K562 (cell line): ENCODE measurements around the gene LRRC74B. TPM values are rescaled to one million over a fixed set of nuclear protein-coding genes. Genes with fewer than 3 reads are reported as not detected.

Experiments
- CHD4 ChIP-seq: fragments of 200-600 bp; sonication (generic); IDR thresholded peaks from 3 replicates; pipeline ENCODE4 v1.6.1; 2012; ENCODE audit warnings: low read depth, mild to moderate bottlenecking, mixed read lengths, low read length, inconsistent platforms; ENCODE audit not compliant: insufficient read depth, insufficient replicate concordance, poor library complexity, severe bottlenecking
- KLF6 ChIP-seq: fragments of 250-450 bp; sonication (Bioruptor Pico); IDR thresholded peaks from 2 replicates; pipeline ENCODE4 v1.4.0; 2020; ENCODE audit warnings: mild to moderate bottlenecking, moderate library complexity, borderline replicate concordance
- MAFG ChIP-seq: fragments of 450-650 bp; conservative IDR thresholded peaks from 2 replicates; pipeline ENCODE4 v1.6.1; 2016; ENCODE audit warnings: missing genetic modification characterization, missing compliant biosample characterization
- MTA1 ChIP-seq: fragments of 450-650 bp; IDR thresholded peaks from 2 replicates; pipeline ENCODE4 v1.6.1; 2017; ENCODE audit warnings: borderline replicate concordance
- MTF1 ChIP-seq: fragments of 250-450 bp; sonication (Bioruptor Pico); IDR thresholded peaks from 2 replicates; pipeline ENCODE4 v1.9.0; 2021; ENCODE audit warnings: moderate library complexity, mild to moderate bottlenecking, inconsistent platforms, borderline replicate concordance
- NEUROD1 ChIP-seq: fragments of 150-350 bp; IDR thresholded peaks from 2 replicates; pipeline ENCODE4 v1.6.1; 2014; ENCODE audit warnings: borderline replicate concordance, low read length, low read depth; ENCODE audit not compliant: partially characterized antibody
- PPARD ChIP-seq: fragments of 250-450 bp; sonication (Bioruptor Pico); IDR thresholded peaks from 2 replicates; pipeline ENCODE4 v1.8.0; 2022; ENCODE audit warnings: inconsistent platforms, mild to moderate bottlenecking, moderate library complexity
- SRSF9 ChIP-seq: fragments of 200-400 bp; formaldehyde crosslinking; IDR thresholded peaks from 2 replicates; pipeline ENCODE4 v1.6.1; 2017; ENCODE audit warnings: low read depth, low read length, borderline replicate concordance
- TEAD2 ChIP-seq: fragments of 450-650 bp; IDR thresholded peaks from 2 replicates; pipeline ENCODE4 v1.6.1; 2016; ENCODE audit warnings: missing genetic modification characterization, control low read depth, missing compliant biosample characterization
- ZNF143 ChIP-seq: sonication (generic); formaldehyde crosslinking; IDR thresholded peaks from 2 replicates; pipeline ENCODE4 v1.9.0; 2022; ENCODE audit warnings: mild to moderate bottlenecking, missing genetic modification reagents
- ZNF589 ChIP-seq: fragments of 200-800 bp; sonication (Bioruptor generic); IDR thresholded peaks from 2 replicates; pipeline ENCODE4 v1.6.1; 2016; ENCODE audit warnings: low read depth, missing genetic modification characterization, missing compliant biosample characterization
- ZNF75A ChIP-seq: fragments of 450-650 bp; formaldehyde crosslinking; IDR thresholded peaks from 2 replicates; pipeline ENCODE4 v1.4.0; 2020; ENCODE audit warnings: mild to moderate bottlenecking
- polyA plus RNA-seq, 8 experiments: library from polyadenylated mRNA; depleted of rRNA in 4 of 8; stranded (reverse) in 5 of 8; unstranded in 3 of 8; fragments of >200 nt; fragmentation: Nextera tagmentation in 2 of 8; fragmentation: Illumina TruSeq in 1 of 8; extraction: Ambion mirVana in 2 of 8; extraction: Trizol in 1 of 8; gene quantifications; 2 replicates each; pipeline versions ENCODE4 v1.2.1 to v1.2.3, GENCODE V29; 2011 to 2014; ENCODE audit warnings: inconsistent platforms in 1 of 8, missing spikeins in 1 of 8
- total RNA-seq, 7 experiments: library from RNA; depleted of rRNA in 6 of 7; stranded (reverse); fragments of >200 nt in 6 of 7; fragmentation: Illumina TruSeq in 2 of 7; extraction: Trizol in 2 of 7; gene quantifications; 2 replicates each; pipeline versions ENCODE4 v1.2.1 to v1.2.3, GENCODE V29; 2011 to 2021; ENCODE audit warnings: low replicate concordance in 1 of 7
- TF ChIP-seq, protein P1 (sequence below), 2 experiments: fragments of 450-650 bp in 1 of 2; sonication (generic) in 1 of 2; formaldehyde crosslinking in 1 of 2; IDR thresholded peaks; 2 replicates each; pipeline versions ENCODE4 v1.7.1 to v1.9.0; 2016 to 2022; ENCODE audit warnings: inconsistent platforms in 1 of 2, mild to moderate bottlenecking in 1 of 2, missing genetic modification reagents in 1 of 2
- TF ChIP-seq, protein P2 (sequence below): sonication (generic); formaldehyde crosslinking; IDR thresholded peaks from 2 replicates; pipeline ENCODE4 v1.8.0; 2022; ENCODE audit warnings: mild to moderate bottlenecking, missing genetic modification reagents
- TF ChIP-seq, protein P3 (sequence below): fragments of 450-650 bp; formaldehyde crosslinking; IDR thresholded peaks from 2 replicates; pipeline ENCODE4 v1.4.0; 2020; ENCODE audit warnings: mild to moderate bottlenecking

The LRRC74B gene
- total and polyA plus RNA-seq, 9 of the 15 experiments (the other 6 are each of a cell fraction or from before 2014, with no cell fraction given), result not detected

DNA sequence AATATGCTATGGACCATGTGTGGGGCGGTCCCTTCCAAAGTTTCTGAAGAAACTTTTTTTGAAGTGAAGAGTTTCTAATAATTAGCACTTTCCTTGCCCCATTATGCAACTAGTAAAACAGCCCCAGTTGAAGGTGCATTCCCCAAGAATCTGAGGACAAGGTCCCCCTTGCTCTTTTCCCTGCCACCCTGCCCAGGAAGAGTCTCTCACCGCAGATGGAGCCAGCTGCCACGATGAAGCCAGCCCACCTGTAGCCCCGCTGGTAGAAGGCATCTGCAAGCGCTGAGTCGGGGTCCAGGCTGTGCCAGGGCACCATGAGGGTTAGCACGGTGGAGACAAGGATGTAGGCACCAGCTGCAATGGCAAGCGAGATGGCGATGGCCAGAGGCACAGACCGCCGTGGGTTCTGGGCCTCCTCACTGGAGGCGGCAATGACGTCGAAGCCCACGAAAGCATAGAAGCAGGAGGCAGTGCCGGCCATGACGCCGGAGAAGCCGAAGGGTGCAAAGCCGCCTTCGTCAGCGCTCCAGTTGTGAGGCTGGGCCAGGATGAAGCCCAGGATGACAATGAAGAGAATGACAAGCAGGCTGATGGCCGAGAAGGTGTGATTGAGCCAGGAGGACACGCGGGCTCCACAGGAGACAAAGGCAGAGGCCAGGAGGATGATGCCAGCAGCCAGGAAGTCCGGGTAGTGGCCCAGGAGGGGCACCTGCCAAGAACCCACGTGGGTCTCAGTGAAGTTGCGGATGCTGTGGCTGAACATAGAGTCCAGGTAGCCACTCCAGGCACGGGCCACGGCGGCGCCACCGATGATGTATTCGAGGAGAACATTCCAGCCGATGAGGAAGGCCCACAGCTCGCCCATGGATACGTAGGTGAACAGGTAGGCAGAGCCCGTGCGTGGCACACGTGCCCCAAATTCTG, 14.9 kb upstream of the LRRC74B start (continued):
- TF ChIP-seq, protein P1, sequence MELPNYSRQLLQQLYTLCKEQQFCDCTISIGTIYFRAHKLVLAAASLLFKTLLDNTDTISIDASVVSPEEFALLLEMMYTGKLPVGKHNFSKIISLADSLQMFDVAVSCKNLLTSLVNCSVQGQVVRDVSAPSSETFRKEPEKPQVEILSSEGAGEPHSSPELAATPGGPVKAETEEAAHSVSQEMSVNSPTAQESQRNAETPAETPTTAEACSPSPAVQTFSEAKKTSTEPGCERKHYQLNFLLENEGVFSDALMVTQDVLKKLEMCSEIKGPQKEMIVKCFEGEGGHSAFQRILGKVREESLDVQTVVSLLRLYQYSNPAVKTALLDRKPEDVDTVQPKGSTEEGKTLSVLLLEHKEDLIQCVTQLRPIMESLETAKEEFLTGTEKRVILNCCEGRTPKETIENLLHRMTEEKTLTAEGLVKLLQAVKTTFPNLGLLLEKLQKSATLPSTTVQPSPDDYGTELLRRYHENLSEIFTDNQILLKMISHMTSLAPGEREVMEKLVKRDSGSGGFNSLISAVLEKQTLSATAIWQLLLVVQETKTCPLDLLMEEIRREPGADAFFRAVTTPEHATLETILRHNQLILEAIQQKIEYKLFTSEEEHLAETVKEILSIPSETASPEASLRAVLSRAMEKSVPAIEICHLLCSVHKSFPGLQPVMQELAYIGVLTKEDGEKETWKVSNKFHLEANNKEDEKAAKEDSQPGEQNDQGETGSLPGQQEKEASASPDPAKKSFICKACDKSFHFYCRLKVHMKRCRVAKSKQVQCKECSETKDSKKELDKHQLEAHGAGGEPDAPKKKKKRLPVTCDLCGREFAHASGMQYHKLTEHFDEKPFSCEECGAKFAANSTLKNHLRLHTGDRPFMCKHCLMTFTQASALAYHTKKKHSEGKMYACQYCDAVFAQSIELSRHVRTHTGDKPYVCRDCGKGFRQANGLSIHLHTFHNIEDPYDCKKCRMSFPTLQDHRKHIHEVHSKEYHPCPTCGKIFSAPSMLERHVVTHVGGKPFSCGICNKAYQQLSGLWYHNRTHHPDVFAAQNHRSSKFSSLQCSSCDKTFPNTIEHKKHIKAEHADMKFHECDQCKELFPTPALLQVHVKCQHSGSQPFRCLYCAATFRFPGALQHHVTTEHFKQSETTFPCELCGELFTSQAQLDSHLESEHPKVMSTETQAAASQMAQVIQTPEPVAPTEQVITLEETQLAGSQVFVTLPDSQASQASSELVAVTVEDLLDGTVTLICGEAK (IDR thresholded peaks at IDR 0.05), result no peak
- TF ChIP-seq, protein P1 (CRISPR knock-in tag; IDR thresholded peaks at IDR 0.05), result 0 out of 2 replicates have a peak, but pooled peaks have one; percentile 32
- TF ChIP-seq TEAD2 (no peak), CHD4 (no peak), SRSF9 (no peak), ZNF589 (no peak), PPARD (CRISPR knock-in tag) (no peak), MAFG (tag) (no peak), NEUROD1 (no peak), ZNF143 (CRISPR knock-in tag) (no peak), MTF1 (CRISPR knock-in tag) (0 out of 2 replicates have a peak, but pooled peaks have one; percentile 39), KLF6 (no peak), ZNF75A (CRISPR knock-in tag) (no peak), MTA1 (no peak)
- TF ChIP-seq, protein P2, sequence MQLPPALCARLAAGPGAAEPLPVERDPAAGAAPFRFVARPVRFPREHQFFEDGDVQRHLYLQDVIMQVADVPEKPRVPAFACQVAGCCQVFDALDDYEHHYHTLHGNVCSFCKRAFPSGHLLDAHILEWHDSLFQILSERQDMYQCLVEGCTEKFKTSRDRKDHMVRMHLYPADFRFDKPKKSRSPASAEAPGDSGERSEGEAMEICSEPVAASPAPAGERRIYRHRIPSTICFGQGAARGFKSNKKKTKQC (CRISPR knock-in tag), result no peak
- TF ChIP-seq, protein P3, sequence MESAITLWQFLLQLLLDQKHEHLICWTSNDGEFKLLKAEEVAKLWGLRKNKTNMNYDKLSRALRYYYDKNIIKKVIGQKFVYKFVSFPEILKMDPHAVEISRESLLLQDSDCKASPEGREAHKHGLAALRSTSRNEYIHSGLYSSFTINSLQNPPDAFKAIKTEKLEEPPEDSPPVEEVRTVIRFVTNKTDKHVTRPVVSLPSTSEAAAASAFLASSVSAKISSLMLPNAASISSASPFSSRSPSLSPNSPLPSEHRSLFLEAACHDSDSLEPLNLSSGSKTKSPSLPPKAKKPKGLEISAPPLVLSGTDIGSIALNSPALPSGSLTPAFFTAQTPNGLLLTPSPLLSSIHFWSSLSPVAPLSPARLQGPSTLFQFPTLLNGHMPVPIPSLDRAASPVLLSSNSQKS, result no peak
